Stimulated activated CD4-positive, alpha-beta T cell treated with anti-CD3 and anti-CD28 coated beads, TNF-alpha, amount 100 ng/mL, for 4 hours (primary cell): ENCODE measurements around the gene PBRM1.
A peak's percentile ranks its signal among the peaks of the same experiment; 100 is the strongest.
"Not testable (repeated sequence)": the region's sequence is repeated elsewhere in the genome, so short reads cannot be mapped to it uniquely, and the experiment has no call there.

Experiments used
- DNase-seq, 3 experiments: peaks; one replicate each; pipeline ENCODE4 v3.0.0-alpha.2; 2020; ENCODE audit warnings: low read depth in 3 of 3

Gene PBRM1

DNA sequence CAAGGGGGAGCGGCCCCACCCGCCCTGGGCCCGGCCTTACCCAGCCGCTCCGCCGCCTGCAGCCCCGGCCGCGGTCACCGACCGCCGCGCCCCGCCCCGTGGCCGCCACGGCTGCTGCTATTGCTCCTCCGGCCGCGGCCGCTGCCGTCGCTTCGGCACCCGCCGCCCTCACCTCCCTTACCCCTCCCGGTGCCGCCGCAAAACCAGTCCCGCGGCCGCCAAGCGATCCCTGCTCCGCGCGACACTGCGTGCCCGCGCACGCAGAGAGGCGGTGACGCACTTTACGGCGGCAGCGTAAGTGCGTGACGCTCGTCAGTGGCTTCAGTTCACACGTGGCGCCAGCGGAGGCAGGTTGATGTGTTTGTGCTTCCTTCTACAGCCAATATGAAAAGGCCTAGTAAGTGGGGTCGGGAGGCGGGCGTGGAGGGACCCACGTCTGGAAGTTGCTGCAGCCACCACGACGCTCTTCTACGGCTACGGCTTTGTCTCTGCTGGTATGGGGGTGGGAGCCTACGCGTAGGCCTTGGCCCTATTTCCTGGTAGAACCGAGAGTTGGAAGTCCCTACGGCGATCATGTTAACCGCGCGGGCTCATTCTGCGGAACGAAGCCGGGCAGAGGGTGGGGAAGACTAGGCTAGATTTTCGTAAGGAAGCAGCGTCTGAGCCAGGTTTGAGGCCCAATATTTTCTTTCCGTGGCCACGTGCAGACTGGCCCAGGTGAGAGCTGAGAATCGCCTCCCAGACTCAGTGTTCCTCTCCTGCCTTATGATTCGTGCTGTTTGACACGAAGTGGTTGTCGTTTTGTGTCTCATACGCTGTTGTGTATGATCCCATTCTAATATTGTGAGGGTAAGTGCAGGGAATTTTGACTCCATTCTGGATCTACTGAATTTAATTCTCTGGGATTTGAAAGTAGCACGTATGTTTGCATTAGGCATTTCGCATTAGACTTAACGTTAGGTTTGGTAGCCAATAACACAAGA lies at the start of gene PBRM1, which contains the start of gene GNL3:
PBRM1 (minus strand) TSS at position 205 of the 983 bp plus-strand sequence.
GNL3 (plus strand) TSS at position 324 of the 983 bp plus-strand sequence; CDS start at position 385, 61 bp downstream.
- peak; percentile 83 to 88 (median 83) for DNase-seq

DNA sequence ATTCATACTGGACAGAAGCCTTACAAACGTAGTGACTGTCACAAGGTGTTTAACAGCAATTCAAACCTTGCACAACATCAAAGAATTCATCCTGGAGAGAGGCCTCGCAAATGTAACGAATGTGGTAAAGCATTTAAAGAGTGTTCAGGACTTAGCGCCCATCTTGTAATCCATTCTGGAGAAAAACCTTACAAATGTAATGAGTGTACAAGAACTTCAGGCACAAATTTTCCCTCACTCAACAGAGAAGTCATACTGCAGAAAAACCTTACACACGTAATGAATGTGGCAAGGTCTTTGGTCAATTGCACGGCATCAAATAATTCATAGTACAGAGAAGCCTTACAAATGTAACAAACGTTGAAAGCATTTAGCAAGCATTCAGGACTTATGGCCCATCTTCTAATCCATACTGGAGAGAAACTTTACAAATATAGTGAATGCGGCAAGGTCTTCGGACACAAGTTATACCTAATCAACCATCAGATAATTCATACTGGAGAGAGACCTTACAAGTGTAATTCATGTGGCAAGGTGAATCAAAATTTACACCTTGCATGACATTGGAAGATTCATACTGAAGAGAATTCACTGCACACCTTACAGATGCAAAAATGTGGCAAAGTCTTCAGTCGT lies 47.7 kb upstream of the PBRM1 start:
- DNase-seq, result no peak

DNA sequence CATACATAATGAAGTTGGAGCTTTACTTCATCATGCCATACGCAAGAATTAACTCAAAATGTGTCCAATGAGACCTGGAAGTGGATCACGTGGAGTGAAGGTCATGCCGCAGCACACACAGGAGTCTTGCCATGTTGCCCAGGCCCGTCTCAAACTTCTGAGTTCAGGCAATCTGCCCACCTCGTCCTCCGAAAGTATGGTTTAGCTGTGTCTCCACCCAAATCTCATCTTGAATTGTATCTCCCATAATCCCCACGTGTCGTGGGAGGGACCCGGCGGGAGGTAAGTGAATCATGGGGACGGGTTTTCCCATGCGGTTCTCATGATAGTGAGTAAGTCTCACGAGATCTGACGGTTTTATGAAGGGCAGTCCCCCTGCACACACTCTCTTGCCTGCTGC lies 45.9 kb upstream of the PBRM1 start:
- no peak for DNase-seq

DNA sequence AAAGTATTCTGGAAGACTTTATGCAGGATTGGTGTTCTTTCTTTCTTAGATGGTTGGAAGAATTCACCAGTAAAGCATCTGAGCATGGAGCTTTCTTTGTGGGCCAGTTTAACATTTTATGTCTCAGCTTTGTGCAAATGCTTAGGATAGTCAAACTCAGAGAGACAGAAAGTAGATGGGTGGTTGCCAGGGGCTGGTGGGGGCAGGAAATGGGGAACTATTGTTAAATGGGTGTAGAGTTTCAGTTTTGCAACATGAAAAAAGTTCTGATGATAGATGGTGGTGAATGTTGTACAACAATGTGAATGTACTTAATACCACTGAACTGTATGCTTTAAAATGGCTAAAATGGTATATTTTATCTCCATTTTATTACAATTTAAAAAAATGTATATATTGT lies 45.0 kb upstream of the PBRM1 start:
- DNase-seq, result no peak

DNA sequence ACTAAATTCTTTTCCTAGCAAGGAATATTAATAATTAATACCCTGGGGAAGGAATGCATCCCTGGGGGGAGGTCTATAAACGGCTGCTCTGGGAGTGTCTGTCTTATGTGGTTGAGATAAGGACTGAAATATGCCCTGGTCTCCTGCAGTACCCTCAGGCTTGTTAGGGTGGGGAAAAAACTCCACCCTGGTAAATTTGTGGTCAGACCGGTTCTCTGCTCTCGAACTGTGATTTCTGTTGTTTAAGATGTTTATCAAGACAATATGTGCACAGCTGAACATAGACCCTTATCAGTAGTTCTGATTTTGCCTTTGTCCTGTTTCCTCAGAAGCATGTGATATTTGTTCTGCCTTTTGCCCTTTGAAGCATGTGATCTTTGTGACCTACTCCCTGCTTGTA lies 43.0 kb upstream of the PBRM1 start:
- not testable (repeated sequence) for DNase-seq

DNA sequence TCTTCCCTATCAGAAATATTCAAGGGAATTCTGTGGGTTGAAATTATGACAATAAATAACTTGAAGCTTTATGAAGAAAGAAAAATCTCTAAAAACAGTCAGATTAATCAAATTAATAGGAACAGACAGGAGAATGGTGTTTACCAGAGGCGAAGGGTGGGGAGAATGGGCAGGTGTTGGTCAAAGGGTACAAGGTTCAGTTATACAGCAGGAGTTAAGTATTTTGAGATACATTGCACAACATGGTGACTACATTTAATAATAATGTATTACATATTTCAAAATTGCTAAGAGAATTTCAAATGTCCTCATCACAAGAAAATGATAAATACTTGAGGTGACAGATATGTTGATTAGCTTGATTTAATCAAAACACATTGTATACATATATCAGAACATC lies 38.8 kb upstream of the PBRM1 start:
- DNase-seq, result no peak

DNA sequence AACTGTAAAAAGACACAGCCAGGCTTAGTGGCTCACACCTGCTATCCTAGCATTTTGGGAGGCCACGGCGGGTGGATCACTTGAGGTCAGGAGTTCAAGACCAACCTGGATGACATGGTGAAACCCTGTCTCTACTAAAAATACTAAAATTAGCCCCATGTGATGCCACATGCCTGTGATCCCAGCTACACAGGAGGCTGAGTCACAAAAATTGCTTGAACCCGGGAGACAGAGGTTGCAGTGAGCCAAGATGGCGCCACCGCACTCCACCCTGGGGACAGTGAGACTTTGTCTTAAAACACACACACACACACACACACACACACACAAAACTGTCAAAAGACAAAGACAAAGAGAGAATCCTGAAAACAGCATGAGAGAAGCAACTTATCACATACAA lies 38.2 kb upstream of the PBRM1 start:
- no peak for DNase-seq

DNA sequence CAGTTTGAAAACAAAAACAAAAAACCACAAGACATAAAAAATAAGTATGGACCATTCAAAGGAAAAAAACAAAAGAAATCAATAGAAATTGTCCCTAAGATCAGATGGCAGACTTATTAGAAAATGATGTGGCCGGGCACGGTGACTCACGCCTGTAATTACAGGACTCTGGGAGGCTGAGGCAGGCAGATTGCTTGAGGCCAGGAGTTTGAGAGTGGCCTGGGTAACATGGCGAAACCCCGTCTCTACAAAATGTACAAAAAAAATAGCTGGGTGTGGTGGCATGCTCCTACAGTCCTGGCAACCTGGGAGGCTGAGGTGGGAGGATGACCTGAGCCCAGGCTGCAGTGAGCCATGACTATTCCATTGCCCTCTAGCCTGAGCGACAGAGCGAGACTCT lies 36.8 kb upstream of the PBRM1 start:
- DNase-seq, result no peak

DNA sequence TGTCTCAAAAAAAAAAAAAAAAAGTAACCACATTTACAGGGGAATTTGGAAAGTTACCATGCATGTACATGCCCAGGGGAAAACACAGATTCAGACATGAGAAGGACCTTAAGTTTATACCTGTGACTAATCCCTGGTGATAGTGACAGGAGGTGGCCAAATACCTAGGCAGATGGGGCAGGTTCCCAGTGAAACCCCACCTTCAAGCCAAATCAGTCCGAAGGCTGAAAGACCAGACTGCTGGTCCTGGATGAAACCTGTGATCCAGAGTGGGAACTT lies 36.0 kb upstream of the PBRM1 start:
- DNase-seq, result no peak

DNA sequence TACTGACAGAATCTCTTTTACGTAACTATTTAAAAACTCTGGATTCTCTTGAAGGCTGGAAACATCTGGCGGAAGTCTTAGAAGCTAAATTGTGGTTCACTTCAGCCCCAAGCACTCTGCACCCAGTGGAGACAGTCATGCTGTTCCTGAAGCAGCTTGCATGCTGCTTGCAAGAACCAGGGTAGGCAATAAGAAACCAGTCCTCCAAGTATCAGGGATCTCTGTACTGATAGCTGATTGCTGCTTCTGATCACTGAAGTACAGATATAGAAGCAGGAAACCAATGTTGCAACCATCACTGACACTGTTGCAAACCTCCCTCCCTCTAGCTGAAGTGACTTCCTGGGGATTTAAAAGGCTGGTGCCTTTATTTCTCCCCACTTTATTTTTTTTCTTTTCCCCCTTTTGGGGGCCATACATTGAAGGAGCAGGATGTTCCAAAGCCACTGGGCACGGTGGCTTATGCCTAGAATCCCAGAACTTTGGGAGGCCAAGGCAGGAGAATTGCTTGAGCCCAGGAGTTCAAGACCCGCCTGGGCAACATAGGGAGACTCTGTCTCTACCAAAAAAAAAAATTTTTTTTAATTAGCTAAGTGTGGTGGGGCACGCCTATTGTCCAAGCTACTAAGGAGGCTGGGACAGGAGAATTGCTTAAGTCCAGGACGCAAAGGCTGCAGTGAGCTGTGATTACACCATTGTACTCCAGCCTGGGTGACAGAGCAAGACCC lies 35.5 kb upstream of the PBRM1 start:
- DNase-seq, result no peak

DNA sequence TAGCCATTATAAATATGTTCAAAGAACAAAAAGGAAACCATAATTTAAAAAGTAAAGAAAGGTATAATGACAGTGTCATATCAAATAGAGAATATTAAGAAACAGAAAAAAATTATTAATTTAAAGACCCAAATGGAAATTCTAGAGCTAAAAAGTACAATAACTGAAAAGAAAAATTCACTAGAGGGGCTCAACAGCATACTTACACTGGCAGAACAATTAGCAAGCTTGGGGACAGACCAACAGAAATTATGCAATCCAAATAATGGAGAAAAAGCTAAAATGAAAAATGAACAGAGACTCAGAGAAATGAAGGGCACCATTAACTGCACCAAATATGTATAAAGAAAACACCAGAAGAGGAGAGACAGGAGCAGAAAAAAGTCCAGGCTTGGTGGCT lies 33.9 kb upstream of the PBRM1 start:
- DNase-seq, result no peak

DNA sequence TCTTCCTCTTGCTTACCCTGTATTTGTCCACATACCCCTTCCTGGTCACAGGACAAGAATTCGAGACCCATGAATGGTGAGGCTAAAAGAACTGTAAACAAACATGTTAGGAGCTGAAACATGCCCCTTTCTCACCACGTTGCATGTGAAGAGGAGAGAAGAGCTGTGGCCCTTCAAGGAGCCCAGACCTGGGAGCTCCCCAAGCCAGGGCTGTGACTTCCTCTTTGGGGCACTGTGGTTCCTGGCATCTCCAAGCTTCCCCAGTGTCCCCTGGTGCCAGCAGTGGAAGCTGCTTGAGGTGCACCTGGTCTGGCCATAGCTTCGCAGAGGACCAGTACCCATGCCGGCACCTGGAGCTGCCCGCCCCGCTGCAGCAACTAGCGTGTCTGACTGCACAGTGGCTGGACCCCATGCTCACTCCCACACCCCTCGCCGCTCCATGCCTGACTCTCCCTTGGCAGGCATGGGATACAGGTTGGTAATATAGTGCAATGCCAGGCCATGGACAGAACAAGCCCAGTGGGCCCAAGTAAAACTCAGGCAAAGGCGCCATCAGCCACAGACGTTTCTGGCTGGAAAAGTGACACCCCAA lies 30.1 kb upstream of the PBRM1 start:
- DNase-seq, result no peak

DNA sequence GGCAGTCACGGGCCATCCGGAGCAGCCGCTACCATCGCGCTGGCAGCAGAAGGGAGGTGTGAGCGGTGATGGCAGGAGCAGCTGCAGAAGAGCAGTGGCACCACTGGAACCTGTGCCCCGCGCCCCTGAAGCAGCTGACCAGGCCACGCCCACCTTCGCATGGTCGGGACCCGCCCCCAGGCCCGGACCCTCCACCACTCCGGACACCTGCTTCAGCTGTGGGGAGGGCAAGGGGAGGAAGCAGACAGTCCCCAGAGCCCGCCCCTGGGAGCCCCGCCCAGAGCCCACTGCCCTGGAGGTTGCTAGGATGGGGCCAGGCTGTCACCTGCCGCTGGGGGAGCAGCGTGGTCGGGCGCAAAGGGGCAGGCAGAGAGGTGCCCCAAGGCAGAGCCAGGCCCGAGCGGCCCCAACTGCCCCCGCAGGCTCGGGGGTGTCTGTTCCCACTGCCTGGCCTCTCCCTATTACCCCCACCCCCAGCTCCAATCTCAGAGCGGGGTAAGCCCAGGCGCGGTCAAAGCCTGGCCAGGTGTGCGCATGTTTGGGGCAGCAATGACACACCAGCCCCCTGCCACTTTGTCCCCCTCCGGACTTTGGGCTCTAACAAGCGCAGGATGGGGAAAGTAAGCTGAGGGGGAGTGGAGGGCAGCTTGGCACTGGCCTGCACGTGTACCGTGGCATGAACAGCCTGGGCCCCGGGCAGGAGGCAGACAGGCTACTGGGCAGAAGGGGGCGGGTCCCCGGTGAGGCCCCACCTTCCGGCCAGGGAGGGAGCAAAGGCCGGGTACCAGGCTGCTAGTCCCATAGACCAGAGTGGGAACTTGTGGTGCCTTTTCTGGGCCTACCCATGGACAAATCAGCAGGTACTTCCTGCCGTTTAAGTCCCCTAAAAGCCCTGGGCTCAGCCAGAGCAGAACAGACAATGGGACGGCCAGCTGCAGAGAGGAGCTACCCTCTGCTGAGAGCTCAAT lies 28.9 kb upstream of the PBRM1 start:
- DNase-seq, result no peak

DNA sequence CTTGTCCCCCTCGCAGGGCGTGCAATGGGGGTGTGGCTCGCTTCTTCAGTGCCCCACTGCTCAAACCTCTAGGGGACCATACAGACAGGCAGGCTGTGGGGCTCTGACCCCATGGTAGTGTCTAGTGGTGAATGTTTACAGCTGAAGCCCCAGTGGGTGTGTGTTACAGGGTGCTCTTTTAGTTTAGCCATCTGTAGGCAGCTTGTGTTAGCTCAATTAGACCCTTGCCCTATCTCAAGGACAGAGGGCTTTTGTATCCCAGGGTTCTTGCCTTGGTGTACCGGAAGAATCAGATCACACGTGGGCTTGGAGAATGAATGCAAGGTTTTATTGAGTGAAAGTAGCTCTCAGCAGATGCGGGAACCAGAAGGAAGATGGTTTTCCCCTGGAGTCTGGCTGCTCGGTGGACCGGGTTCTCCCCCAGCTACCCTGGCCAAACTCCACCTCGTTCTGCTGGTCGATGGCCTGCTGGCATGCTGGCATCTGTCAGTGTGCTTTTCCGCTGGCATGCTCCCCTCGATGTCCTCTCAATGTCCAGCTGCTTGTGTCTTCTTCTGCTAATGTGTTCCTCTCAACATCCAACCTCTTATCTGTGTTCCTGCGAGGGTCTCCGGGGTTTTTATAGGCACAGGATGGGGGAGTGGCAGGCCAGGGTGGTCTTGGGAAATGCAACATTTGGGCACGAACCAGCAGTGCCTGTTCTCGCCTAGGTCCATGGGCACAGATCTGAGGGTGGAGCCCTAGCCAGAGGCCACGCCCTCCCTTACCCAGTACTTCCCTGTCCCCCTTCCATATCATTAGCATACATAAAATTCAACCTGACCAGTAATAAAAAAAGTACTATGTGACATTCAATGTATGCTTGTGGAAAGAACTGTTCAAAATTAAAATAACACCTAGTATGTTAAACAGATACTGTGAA lies 26.8 kb upstream of the PBRM1 start:
- DNase-seq, result no peak

DNA sequence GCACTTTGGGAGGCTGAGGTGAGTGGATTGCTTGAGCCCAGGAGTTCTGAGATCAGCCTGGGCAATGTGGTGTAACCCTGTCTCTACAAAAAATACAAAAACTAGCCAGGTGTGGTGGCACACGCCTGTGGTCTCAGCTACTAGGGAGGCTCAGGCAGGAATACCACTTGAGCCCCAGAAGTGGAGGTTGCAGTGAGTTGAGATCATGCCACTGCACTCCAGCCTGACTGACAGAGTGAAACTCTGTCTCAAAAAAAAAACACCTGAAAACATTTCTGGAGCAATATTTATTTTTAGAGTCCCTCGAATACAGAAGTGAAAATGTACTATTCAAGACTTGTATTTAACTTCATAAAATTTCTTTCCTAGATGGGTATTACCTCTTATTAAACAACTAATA lies 24.8 kb upstream of the PBRM1 start:
- no peak for DNase-seq

DNA sequence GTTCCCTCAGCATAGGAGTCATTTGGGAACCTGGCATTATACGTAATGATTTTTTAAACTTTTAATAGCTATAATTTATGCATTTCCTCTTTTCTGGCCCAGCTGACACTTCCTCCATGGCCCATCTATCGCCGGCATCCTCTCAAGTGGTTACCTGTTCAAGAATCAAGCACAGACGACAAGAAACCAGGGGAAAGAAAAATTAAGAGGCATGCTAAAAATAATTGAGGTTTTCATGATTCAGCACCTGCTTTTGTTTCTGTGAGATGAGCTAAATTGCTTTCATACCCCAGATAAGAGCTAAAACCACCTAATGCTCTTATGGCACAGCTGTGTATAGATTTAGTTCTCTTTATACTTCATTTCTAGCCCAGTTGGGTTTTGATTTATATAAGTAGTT lies 21.9 kb upstream of the PBRM1 start:
- no peak for DNase-seq

DNA sequence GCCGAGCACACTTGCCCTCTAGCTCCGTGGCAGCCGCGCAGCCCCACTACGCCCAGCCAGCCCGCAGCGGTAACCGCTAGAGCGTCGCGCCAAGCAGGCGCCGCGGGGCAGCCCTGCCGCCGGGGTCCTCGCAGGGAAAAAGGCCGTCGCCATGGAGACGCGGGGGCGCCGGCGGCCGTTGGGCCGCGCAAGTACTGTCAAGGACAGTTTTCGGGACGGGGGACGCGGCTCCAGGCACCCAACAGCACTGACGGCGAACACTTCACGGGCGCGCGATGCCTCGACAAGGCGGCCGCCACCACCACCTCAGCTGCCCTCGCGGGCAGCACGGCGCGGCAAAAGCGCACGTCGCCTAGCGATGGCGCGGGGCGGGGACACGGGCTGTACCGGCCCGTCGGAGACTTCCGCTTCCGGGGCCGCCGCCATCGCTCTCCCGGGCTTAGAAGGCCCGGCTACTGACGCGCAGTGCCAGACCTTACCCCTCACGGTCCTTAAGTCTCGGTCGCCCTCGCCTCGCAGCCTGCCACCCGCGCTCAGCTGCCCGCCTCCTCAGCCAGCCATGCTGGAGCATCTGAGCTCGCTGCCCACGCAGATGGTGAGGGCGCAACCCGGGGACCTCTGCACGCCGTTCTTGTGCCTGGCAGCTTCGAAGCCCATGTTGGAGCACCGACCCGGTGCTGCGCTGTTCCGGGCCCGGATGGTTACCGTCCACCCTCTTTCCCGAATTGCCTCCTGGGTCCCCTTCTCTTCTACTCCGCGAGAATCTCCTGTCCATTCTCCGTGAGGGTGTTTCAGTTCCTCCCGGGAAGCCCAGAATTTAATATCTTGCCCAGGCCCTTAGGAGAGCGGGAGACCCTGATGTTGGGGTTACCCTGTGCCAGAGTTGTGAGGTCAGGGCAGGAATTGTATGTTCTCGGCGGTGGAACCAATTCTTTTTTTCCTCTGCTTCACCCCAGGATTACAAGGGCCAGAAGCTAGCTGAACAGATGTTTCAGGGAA lies 20.3 kb upstream of the PBRM1 start, which contains the start of the genes GLT8D1 and SPCS1:
GLT8D1 (minus strand) TSS at position 104 of the 999 bp plus-strand sequence. CDS start 5,331 bp downstream, outside the sequence.
SPCS1 (plus strand) TSS at position 419 of the 999 bp plus-strand sequence; CDS start at position 560, 141 bp downstream.
- peak; percentile 66 to 78 (median 73) for DNase-seq

DNA sequence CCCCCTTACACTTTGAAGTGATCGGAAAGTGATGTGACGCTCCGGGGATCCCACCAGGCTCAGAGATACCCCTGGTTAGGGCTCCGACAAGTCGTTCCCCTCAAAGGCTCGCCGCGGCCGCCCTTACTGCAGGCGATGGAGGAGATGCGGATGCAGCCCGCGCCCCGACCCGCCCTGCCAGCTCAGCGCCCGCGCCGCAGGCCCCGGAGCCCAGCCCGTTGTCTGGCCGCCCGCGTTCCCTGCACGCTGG lies 19.6 kb upstream of the PBRM1 start:
- no peak for DNase-seq
